MCF 10A (cell line): Measurements from ENCODE around the gene CALD1. TPM values are rescaled to one million over a fixed set of nuclear protein-coding genes. Genes with fewer than 3 reads are reported as not detected.

Experiments used
- BruUV-seq: library from RNA; stranded (reverse); fragments of 400-500 nt; replicated peaks from 2 replicates; lab custom pipeline; 2021; lab: Mats Ljungman, UMichigan
- CTCF ChIA-PET: fragments of 300-600 bp; sonication (Branson Sonifier 250); formaldehyde crosslinking; extraction: SDS; loops from one replicate; lab custom pipeline; 2021; ENCODE audit warnings: antibody characterized with exemption, inconsistent platforms; lab: Yijun Ruan, JAX
- POLR2A ChIA-PET: fragments of 300-600, 350-650 bp; sonication (Branson Sonifier 250); formaldehyde crosslinking; extraction: SDS; loops from one replicate; lab custom pipeline; 2020; ENCODE audit warnings: antibody characterized with exemption, inconsistent platforms; lab: Yijun Ruan, JAX
- DNase-seq: peaks from one replicate; pipeline ENCODE4 v3.0.0-alpha.2; 2018; ENCODE audit not compliant: unreplicated experiment
- H3K27ac Mint-ChIP-seq: one replicate; pipeline ENCODE4 v1.8.0; 2022; ENCODE audit warnings: mild to moderate bottlenecking, low read depth, mixed read lengths; ENCODE audit not compliant: unreplicated experiment
- H3K27me3 Mint-ChIP-seq: one replicate; pipeline ENCODE4 v1.8.0; 2022; ENCODE audit warnings: mixed read lengths; ENCODE audit not compliant: insufficient read depth, unreplicated experiment
- H3K36me3 Mint-ChIP-seq: one replicate; pipeline ENCODE4 v1.8.0; 2022; ENCODE audit warnings: mild to moderate bottlenecking, moderate library complexity, mixed read lengths; ENCODE audit not compliant: insufficient read depth, unreplicated experiment
- H3K4me1 Mint-ChIP-seq: one replicate; pipeline ENCODE4 v1.8.0; 2022; ENCODE audit warnings: mixed read lengths; ENCODE audit not compliant: insufficient read depth, unreplicated experiment
- H3K4me3 Mint-ChIP-seq: one replicate; pipeline ENCODE4 v1.8.0; 2022; ENCODE audit warnings: mild to moderate bottlenecking, moderate library complexity, mixed read lengths; ENCODE audit not compliant: unreplicated experiment
- H3K9me3 Mint-ChIP-seq: one replicate; pipeline ENCODE4 v1.8.0; 2022; ENCODE audit warnings: mixed read lengths; ENCODE audit not compliant: unreplicated experiment
- intact Hi-C: fragments of 100-400 bp; cut with micrococcal nuclease; formaldehyde crosslinking; loops from 2 replicates; pipeline ENCODE4 v1.14.1; 2022
- total RNA-seq: library from RNA; stranded (reverse); gene quantifications from 2 replicates; pipeline ENCODE4 v1.2.3, GENCODE V29; 2022
- TF ChIP-seq, protein P1 (sequence below): fragments of 200-600 bp; IDR thresholded peaks from one replicate; pipeline ENCODE4 v1.8.0; 2022; ENCODE audit warnings: antibody characterized with exemption, mild to moderate bottlenecking; ENCODE audit not compliant: unreplicated experiment

The CALD1 gene
- total RNA-seq, 1 experiment from 2014 or later = 183 TPM

DNA sequence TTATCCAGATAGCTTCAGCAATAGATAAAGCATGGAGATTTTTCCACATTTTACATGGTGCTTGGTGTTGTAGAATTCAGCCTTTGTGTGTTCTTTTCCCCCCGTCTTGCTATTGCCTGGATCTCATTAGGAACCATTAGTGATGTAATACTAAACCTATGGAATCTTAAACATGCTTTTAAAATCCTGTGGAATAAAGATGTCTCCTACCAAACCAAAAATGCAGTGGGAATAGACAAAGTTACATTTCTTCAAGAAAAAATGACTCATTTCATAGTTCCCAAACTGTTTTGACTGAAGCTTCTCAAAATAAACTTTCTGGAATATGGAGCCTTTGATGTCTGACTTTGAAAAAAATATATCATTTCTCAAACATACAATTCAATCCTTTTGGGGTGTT, 44.0 kb downstream of the CALD1 start:
- intact Hi-C loops = no loop called here
- no peak for DNase-seq
- no peak overlapping the region for H3K4me3 Mint-ChIP-seq
- BruUV-seq = no TSS peak
- H3K36me3 Mint-ChIP-seq = peaks cover 4% of the 10 kb centered on the region
- TF ChIP-seq, protein P1, sequence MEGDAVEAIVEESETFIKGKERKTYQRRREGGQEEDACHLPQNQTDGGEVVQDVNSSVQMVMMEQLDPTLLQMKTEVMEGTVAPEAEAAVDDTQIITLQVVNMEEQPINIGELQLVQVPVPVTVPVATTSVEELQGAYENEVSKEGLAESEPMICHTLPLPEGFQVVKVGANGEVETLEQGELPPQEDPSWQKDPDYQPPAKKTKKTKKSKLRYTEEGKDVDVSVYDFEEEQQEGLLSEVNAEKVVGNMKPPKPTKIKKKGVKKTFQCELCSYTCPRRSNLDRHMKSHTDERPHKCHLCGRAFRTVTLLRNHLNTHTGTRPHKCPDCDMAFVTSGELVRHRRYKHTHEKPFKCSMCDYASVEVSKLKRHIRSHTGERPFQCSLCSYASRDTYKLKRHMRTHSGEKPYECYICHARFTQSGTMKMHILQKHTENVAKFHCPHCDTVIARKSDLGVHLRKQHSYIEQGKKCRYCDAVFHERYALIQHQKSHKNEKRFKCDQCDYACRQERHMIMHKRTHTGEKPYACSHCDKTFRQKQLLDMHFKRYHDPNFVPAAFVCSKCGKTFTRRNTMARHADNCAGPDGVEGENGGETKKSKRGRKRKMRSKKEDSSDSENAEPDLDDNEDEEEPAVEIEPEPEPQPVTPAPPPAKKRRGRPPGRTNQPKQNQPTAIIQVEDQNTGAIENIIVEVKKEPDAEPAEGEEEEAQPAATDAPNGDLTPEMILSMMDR = no peak
- H3K27ac Mint-ChIP-seq = no peak overlapping the region
- ChIA-PET POLR2A (interaction anchor here (0.6 to 2.1 kb wide), 2 partner anchors 9 to 13 kb away, joined by 3 to 4 read pairs; no protein-coding TSS in a partner anchor), CTCF (no interaction called here)
- H3K9me3 Mint-ChIP-seq = no peaks in the 10 kb centered on the region
- H3K4me1 Mint-ChIP-seq = peaks cover 13% of the 10 kb centered on the region
- H3K27me3 Mint-ChIP-seq = no peaks in the 10 kb centered on the region

DNA sequence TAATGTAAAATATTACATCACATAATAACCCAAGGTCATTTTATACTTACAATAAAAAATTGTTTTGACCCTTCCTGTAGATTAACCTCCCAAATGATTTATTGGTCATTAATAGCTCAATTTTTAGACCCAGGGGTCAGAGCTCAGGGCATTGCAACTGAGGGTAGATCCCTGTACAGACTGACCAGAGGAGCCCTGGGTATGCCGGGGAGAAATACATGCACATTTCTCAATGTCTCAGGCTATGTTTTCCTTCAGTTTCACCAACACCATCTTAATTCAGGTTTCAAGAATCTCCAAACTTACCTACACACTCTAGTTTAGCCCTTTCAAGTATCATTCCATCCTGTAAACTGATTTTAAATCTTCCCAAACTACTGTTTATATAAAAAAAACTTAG, 46.2 kb downstream of the CALD1 start:
- TF ChIP-seq, protein P1 = no peak
- Mint-ChIP-seq H3K4me1 (peaks cover 13% of the 10 kb centered on the region), H3K27ac (no peak overlapping the region), H3K9me3 (no peaks in the 10 kb centered on the region), H3K27me3 (no peaks in the 10 kb centered on the region), H3K36me3 (no peaks in the 10 kb centered on the region), H3K4me3 (no peak overlapping the region)
- intact Hi-C loops = no loop called here
- no TSS peak for BruUV-seq
- CTCF ChIA-PET = no interaction called here
- no peak for DNase-seq
- POLR2A ChIA-PET = no interaction called here

DNA sequence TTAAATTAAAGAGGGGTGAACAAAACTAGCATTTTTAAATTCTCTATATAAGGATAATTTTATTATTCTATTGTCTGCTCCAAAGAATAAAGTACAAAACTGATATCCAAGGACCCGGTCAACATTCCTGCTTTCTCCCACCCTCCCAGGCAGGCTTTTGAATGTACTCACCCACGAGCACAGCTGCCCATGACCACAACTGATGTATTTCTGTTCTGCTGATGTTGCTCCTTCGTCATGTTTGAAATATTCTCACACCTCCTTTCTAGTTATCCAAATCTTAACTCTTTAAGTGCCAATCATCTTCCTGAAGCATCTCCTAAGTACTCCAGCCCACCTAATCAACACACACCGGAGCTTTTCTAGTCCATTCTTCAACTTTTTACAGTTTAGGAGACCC, 46.7 kb downstream of the CALD1 start:
- DNase-seq = no peak
- H3K36me3 Mint-ChIP-seq = no peaks in the 10 kb centered on the region
- POLR2A ChIA-PET = no interaction called here
- no peaks in the 10 kb centered on the region for H3K27me3 Mint-ChIP-seq
- H3K4me3 Mint-ChIP-seq = no peak overlapping the region
- H3K4me1 Mint-ChIP-seq = peaks cover 13% of the 10 kb centered on the region
- TF ChIP-seq, protein P1 = no peak
- CTCF ChIA-PET = no interaction called here
- intact Hi-C loops = no loop called here
- no TSS peak for BruUV-seq
- H3K9me3 Mint-ChIP-seq = no peaks in the 10 kb centered on the region
- no peak overlapping the region for H3K27ac Mint-ChIP-seq

DNA sequence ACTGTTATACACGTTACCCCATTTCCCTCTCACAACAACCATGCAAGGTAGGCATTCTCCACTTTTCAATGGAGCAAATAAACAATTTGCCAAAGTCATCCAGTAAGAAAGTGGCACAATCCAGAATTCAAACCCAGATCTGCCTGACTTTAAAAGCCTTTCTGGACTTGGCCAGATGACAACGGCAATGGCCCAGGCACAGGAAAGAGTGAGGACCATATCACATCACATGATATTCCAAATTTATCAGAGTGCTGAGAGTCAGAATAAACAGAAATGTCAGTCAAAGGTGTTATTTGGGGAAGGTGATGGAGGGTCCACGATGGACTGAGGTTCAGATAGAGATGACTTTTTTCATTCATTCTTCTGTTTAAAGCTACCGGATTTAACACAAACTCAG, 48.0 kb downstream of the CALD1 start:
- Mint-ChIP-seq H3K27ac (no peak overlapping the region), H3K27me3 (no peaks in the 10 kb centered on the region), H3K9me3 (no peaks in the 10 kb centered on the region), H3K4me1 (peaks cover 13% of the 10 kb centered on the region), H3K4me3 (no peak overlapping the region), H3K36me3 (no peaks in the 10 kb centered on the region)
- intact Hi-C loops = no loop called here
- DNase-seq = no peak
- BruUV-seq = no TSS peak
- ChIA-PET CTCF (interaction anchor here (0.5 kb wide), 1 partner anchor 446 kb away, joined by 3 read pairs; no protein-coding TSS in a partner anchor), POLR2A (no interaction called here)
- TF ChIP-seq, protein P1 = no peak
